H1 (cell line): ENCODE measurements around the gene COL26A1. TPM values are rescaled to one million over a fixed set of nuclear protein-coding genes. Genes with fewer than 3 reads are reported as not detected.

ENCODE experiments used
- CTCF ChIA-PET: fragments of 300-600 bp; sonication (Branson Sonifier 250); formaldehyde crosslinking; loops from one replicate; lab custom pipeline; 2021; ENCODE audit not compliant: partially characterized antibody; lab: Charles Lee
- POLR2A ChIA-PET: fragments of 300-600 bp; sonication (Branson Sonifier 250); formaldehyde crosslinking; loops from one replicate; lab custom pipeline; 2021; ENCODE audit warnings: inconsistent platforms; ENCODE audit not compliant: partially characterized antibody; lab: Charles Lee
- DNase-seq, 2 experiments: peaks; one replicate each; pipeline versions ENCODE4 v3.0.0 to v3.0.0-alpha.2; 2010 to 2022; ENCODE audit warnings: low spot score in 2 of 2, low read depth in 1 of 2, mixed read lengths in 1 of 2
- FAIRE-seq: peaks from 2 replicates; lab custom pipeline; 2011; peaks lifted over from hg19 to GRCh38; lab: Jason Lieb, UNC
- H2AFZ ChIP-seq: 2 replicates; pipeline ENCODE4 v1.8.1; 2012; ENCODE audit warnings: low read length, inconsistent platforms
- H2AK5ac ChIP-seq: 2 replicates; pipeline ENCODE4 v1.6.1; 2013; ENCODE audit warnings: low read depth, low read length
- H2BK120ac ChIP-seq: replicated peaks from 2 replicates; pipeline ENCODE3; 2013; ENCODE audit warnings: low read depth, low read length, inconsistent platforms
- H2BK12ac ChIP-seq: 2 replicates; pipeline ENCODE4 v1.6.1; 2013; ENCODE audit warnings: low read depth, low read length
- H2BK15ac ChIP-seq: 2 replicates; pipeline ENCODE4 v1.6.1; 2013; ENCODE audit warnings: low read length
- H2BK20ac ChIP-seq: 2 replicates; pipeline ENCODE4 v1.6.1; 2013; ENCODE audit warnings: low read length
- H2BK5ac ChIP-seq: 2 replicates; pipeline ENCODE4 v1.6.1; 2013; ENCODE audit warnings: low read depth, low read length
- H3K14ac ChIP-seq: 2 replicates; pipeline ENCODE4 v1.6.1; 2013; ENCODE audit warnings: inconsistent platforms; ENCODE audit not compliant: insufficient read length
- H3K18ac ChIP-seq: 2 replicates; pipeline ENCODE4 v1.6.1; 2013; ENCODE audit warnings: low read length; ENCODE audit errors: extremely low read depth
- H3K23ac ChIP-seq: 2 replicates; pipeline ENCODE4 v1.6.1; 2013; ENCODE audit warnings: inconsistent platforms; ENCODE audit not compliant: insufficient read length
- H3K23me2 ChIP-seq: 2 replicates; pipeline ENCODE4 v1.6.1; 2013; ENCODE audit warnings: low read depth, low read length
- H3K27ac ChIP-seq: 2 replicates; pipeline ENCODE4 v1.6.1; 2011; ENCODE audit warnings: low read depth, low read length, inconsistent platforms
- H3K27me3 ChIP-seq, 4 experiments: replicated peaks in 1 of 4; 1 replicate in 1 of 4; 2 replicates in 3 of 4; pipeline versions ENCODE4 v1.6.1 to v1.8.1; 2011 to 2013; ENCODE audit warnings: low read length in 3 of 4, mild to moderate bottlenecking in 3 of 4, inconsistent platforms in 2 of 4, mixed read lengths in 2 of 4, moderate library complexity in 1 of 4; ENCODE audit not compliant: control insufficient read depth in 3 of 4, insufficient read depth in 3 of 4; ENCODE audit errors: extremely low read depth in 1 of 4
- H3K36me3 ChIP-seq, 4 experiments: 2 replicates each; pipeline versions ENCODE4 v1.6.1 to v1.8.1; 2011 to 2013; ENCODE audit warnings: mild to moderate bottlenecking in 4 of 4, low read length in 3 of 4, moderate library complexity in 2 of 4, control low read depth in 1 of 4, inconsistent platforms in 1 of 4; ENCODE audit not compliant: insufficient read depth in 4 of 4, control insufficient read depth in 2 of 4
- H3K4ac ChIP-seq: replicated peaks from 2 replicates; pipeline ENCODE3; 2013; ENCODE audit warnings: low read length, low read depth, mixed read lengths, inconsistent platforms; ENCODE audit not compliant: insufficient read length
- H3K4me1 ChIP-seq, 4 experiments: replicated peaks in 1 of 4; 1 replicate in 1 of 4; 2 replicates in 3 of 4; pipeline versions ENCODE4 v1.6.1 to v1.8.1; 2011 to 2013; ENCODE audit warnings: low read length in 3 of 4, inconsistent platforms in 2 of 4, mixed read lengths in 1 of 4; ENCODE audit not compliant: insufficient read depth in 4 of 4, control insufficient read depth in 3 of 4
- H3K4me2 ChIP-seq, 2 experiments: 2 replicates each; pipeline versions ENCODE4 v1.6.1 to v1.8.1; 2011 to 2013; ENCODE audit warnings: low read depth in 2 of 2, low read length in 2 of 2, control low read depth in 1 of 2, inconsistent platforms in 1 of 2, mild to moderate bottlenecking in 1 of 2; ENCODE audit not compliant: insufficient read depth in 1 of 2
- H3K4me3 ChIP-seq, 4 experiments: fragments of 200-600, 300-600 bp in 1 of 4; sonication (generic), shearing (Covaris generic), sonication (Bioruptor Twin) in 1 of 4; 2 replicates each; pipeline versions ENCODE4 v1.5.1 to v1.8.1; 2011 to 2016; ENCODE audit warnings: low read length in 4 of 4, low read depth in 3 of 4, control low read depth in 2 of 4, inconsistent platforms in 2 of 4, mild to moderate bottlenecking in 2 of 4, mixed read lengths in 1 of 4, moderate library complexity in 1 of 4; ENCODE audit not compliant: insufficient read depth in 2 of 4; ENCODE audit errors: extremely low read depth in 1 of 4
- H3K56ac ChIP-seq: replicated peaks from 2 replicates; pipeline ENCODE3; 2013; ENCODE audit warnings: low read depth, mild to moderate bottlenecking, mixed read lengths, low read length, inconsistent platforms; ENCODE audit not compliant: insufficient read length
- H3K79me1 ChIP-seq: 2 replicates; pipeline ENCODE4 v1.6.1; 2013; ENCODE audit warnings: low read depth, low read length, control low read depth
- H3K79me2 ChIP-seq, 2 experiments: 2 replicates each; pipeline versions ENCODE4 v1.6.1 to v1.8.1; 2012 to 2013; ENCODE audit warnings: low read length in 2 of 2, mild to moderate bottlenecking in 2 of 2, inconsistent platforms in 1 of 2; ENCODE audit not compliant: insufficient read depth in 2 of 2, control insufficient read depth in 1 of 2
- H3K9ac ChIP-seq, 4 experiments: replicated peaks in 1 of 4; 1 replicate in 1 of 4; 2 replicates in 3 of 4; pipeline versions ENCODE4 v1.6.1 to v1.8.1; 2011 to 2013; ENCODE audit warnings: low read depth in 3 of 4, low read length in 3 of 4, control low read depth in 2 of 4, mild to moderate bottlenecking in 2 of 4, moderate library complexity in 2 of 4, inconsistent platforms in 1 of 4; ENCODE audit errors: extremely low read depth in 1 of 4
- H3K9me3 ChIP-seq, 2 experiments: 2 replicates each; pipeline versions ENCODE4 v1.6.1 to v1.8.1; 2012 to 2013; ENCODE audit warnings: mild to moderate bottlenecking in 2 of 2, moderate library complexity in 2 of 2, control low read depth in 1 of 2, inconsistent platforms in 1 of 2, low read depth in 1 of 2, low read length in 1 of 2, mixed read lengths in 1 of 2; ENCODE audit not compliant: insufficient read depth in 2 of 2
- H4K20me1 ChIP-seq, 2 experiments: replicated peaks in 1 of 2; 2 replicates each; pipeline versions ENCODE3 to v1.8.1; 2011 to 2013; ENCODE audit warnings: inconsistent platforms in 2 of 2, low read length in 2 of 2, mild to moderate bottlenecking in 1 of 2; ENCODE audit not compliant: insufficient read depth in 2 of 2, control insufficient read depth in 1 of 2
- H4K5ac ChIP-seq: 2 replicates; pipeline ENCODE4 v1.6.1; 2013; ENCODE audit warnings: low read length, low read depth, mixed read lengths, inconsistent platforms; ENCODE audit not compliant: insufficient read length
- H4K8ac ChIP-seq: 2 replicates; pipeline ENCODE4 v1.8.0; 2013; ENCODE audit warnings: mild to moderate bottlenecking, moderate library complexity, low read length, inconsistent platforms; ENCODE audit not compliant: insufficient read depth; ENCODE audit errors: extremely low read depth
- H4K91ac ChIP-seq: replicated peaks from 2 replicates; pipeline ENCODE3; 2013; ENCODE audit warnings: low read length, mixed read lengths, inconsistent platforms; ENCODE audit not compliant: insufficient read length
- CEBPB ChIP-seq: IDR thresholded peaks from 2 replicates; pipeline ENCODE4 v1.6.1; 2012; ENCODE audit warnings: low read depth, low read length
- CTBP2 ChIP-seq: IDR thresholded peaks from 2 replicates; pipeline ENCODE4 v1.7.0; 2011; ENCODE audit warnings: borderline replicate concordance, mild to moderate bottlenecking, moderate library complexity, mixed read lengths, low read length; ENCODE audit not compliant: insufficient read depth, insufficient read length
- WGBS, 2 experiments: shearing (Covaris generic) in 1 of 2; methylation state at CpG; one replicate each; pipeline versions ENCODE4 v1.1.6 to v1.1.7; 2013 to 2015; ENCODE audit warnings: low lambda C conversion rate in 2 of 2, mixed read lengths in 2 of 2, inconsistent platforms in 1 of 2, low coverage in 1 of 2, missing lambda C conversion rate in 1 of 2; ENCODE audit not compliant: insufficient replicate concordance in 2 of 2, insufficient coverage in 1 of 2, insufficient read length in 1 of 2; ENCODE audit errors: extremely low coverage in 1 of 2, missing lambda C conversion rate in 1 of 2; 5-methylcytosine and 5-hydroxymethylcytosine counted together
- polyA plus RNA-seq, 7 experiments: library from polyadenylated mRNA; depleted of rRNA in 3 of 7; stranded (reverse) in 5 of 7; unstranded in 2 of 7; fragments of >200 nt in 5 of 7; fragments of 200-250 nt in 2 of 7; gene quantifications; 1 replicate in 5 of 7; 2 replicates in 1 of 7; 4 replicates in 1 of 7; pipeline versions ENCODE4 v1.2.1 to v1.2.3, GENCODE V29; 2011 to 2013; ENCODE audit warnings: missing spikeins in 2 of 7, mixed read lengths in 2 of 7
- total RNA-seq: library from RNA; stranded (reverse); fragmentation: NEBNext Ultra II Directional; extraction: Animal tissue kit (Norgen Biotek cat#: 25700); gene quantifications from 2 replicates; pipeline ENCODE4 v1.2.1, GENCODE V29; 2021

Gene COL26A1
- total and polyA plus RNA-seq, 2 of the 8 experiments (the other 6 are each of a cell fraction or from before 2014, with no cell fraction given): 51.1 to 68.8 TPM

DNA sequence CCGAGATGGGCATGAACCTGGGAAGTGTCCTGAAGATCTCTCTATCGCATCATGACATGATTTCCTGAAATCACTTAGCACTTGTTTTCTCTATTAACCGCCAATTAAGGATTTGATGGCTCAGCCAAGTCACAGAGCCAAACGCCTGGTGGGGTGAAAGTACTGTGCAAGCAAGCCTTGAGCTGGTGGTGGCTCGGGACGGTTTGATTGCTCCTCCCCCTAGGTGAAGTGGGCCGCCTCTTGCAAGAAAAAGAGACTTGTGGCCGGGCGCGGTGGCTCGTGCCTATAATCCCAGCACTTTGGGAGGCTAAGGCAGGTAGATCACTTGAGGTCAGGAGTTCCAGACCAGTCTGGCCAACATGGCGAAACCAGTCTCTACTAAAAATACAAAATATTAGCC lies 50.3 kb downstream of the COL26A1 start:
- DNase-seq: no peak
- no peak overlapping the region for H4K91ac ChIP-seq
- H3K4me3 ChIP-seq: no peak overlapping the region
- H2AK5ac ChIP-seq: no peak overlapping the region
- H3K36me3 ChIP-seq: no peaks in the 10 kb centered on the region; a peak in 1 of 8 replicates
- H3K9ac ChIP-seq: no peak overlapping the region
- no peak overlapping the region for H3K27ac ChIP-seq
- no peak overlapping the region for H2BK20ac ChIP-seq
- no peak overlapping the region for H2AFZ ChIP-seq
- no peak overlapping the region for H2BK15ac ChIP-seq
- H3K14ac ChIP-seq: no peak overlapping the region
- H3K23ac ChIP-seq: no peak overlapping the region
- ChIA-PET POLR2A (interaction anchor here (0.7 to 3.5 kb wide), 7 partner anchors 10 to 120 kb away, joined by 3 to 18 read pairs (median 5); no protein-coding TSS in a partner anchor), CTCF (interaction anchor here (1.1 to 32.6 kb wide), 9 partner anchors 10 to 98 kb away, joined by 3 to 728 read pairs (median 11); partner anchors contain the start of gene COL26A1)
- H3K23me2 ChIP-seq: no peaks in the 10 kb centered on the region
- peaks cover 4 to 9% (median 6%) of the 10 kb centered on the region in 4 experiments for H3K4me1 ChIP-seq
- 0 out of 2 replicates have a peak overlapping the region, but pooled peaks have one; percentile 66 for H2BK5ac ChIP-seq
- no peak overlapping the region for H2BK120ac ChIP-seq
- 83% methylated on average over 12 of the region's 12 CpGs; no CpG with 5 or more reads in 1 of the 2 experiments for WGBS, 2 experiments
- H3K79me1 ChIP-seq: peaks cover 5% of the 10 kb centered on the region
- no peak overlapping the region for H4K8ac ChIP-seq
- H3K9me3 ChIP-seq: peaks cover 8 to 11% of the 10 kb centered on the region in 2 experiments; a peak in 1 of 4 replicates
- H2BK12ac ChIP-seq: 0 out of 2 replicates have a peak overlapping the region, but pooled peaks have one; percentile 39
- peaks cover 0 to 8% of the 10 kb centered on the region in 2 experiments for H4K20me1 ChIP-seq
- no peak overlapping the region for H4K5ac ChIP-seq
- no peak overlapping the region for H3K4me2 ChIP-seq
- H3K18ac ChIP-seq: peak overlapping the region; percentile 32; the same call in 1 of the 2 replicates
- FAIRE-seq: no peak
- no peak overlapping the region for H3K4ac ChIP-seq
- H3K27me3 ChIP-seq: no peaks in the 10 kb centered on the region
- no peak overlapping the region for H3K56ac ChIP-seq
- peaks cover 0 to 8% of the 10 kb centered on the region in 2 experiments; a peak in 2 of 4 replicates for H3K79me2 ChIP-seq
- TF ChIP-seq CTBP2 (no peak), CEBPB (no peak)
